Mammary epithelial cell (primary cell): ENCODE data around the gene CREB5.

Experiments
- CTCF ChIP-seq, 2 donors: IDR thresholded peaks in 1 of 2; conservative IDR thresholded peaks in 1 of 2; 2 replicates each; pipeline ENCODE4 v1.5.1; 2011 to 2012; ENCODE audit warnings: inconsistent platforms in 2 of 2, low read length in 2 of 2, mild to moderate bottlenecking in 2 of 2, control low read depth in 1 of 2, low read depth in 1 of 2; ENCODE audit not compliant: insufficient read depth in 1 of 2; ENCODE audit errors: extremely low read depth in 1 of 2
- EZH2 ChIP-seq: IDR thresholded peaks from 2 replicates; pipeline ENCODE4 v1.6.1; 2012; ENCODE audit warnings: low read length, inconsistent platforms, borderline replicate concordance

GRCh38 chr7:28774261-28774988 lies 362.1 kb downstream of the CREB5 start:
- no peak for TF ChIP-seq CTCF (conservative IDR thresholded peaks at IDR 0.05 in 1 of 2, IDR thresholded peaks at IDR 0.05 in 1 of 2; ENCODE audit: extremely low read depth in 1 of 2, insufficient read depth in 1 of 2, low read depth in 1 of 2, low read length in 2 of 2)
- no peak for TF ChIP-seq EZH2
